ELF-1 (cell line): Measurements from ENCODE around the gene TOR4A.

ENCODE experiments used
- DNase-seq: peaks from one replicate; pipeline ENCODE4 v3.0.0-alpha.2; 2016; ENCODE audit warnings: low read depth, low spot score

The TOR4A gene

GRCh38 chr9:137306066-137306849 lies 28.7 kb downstream of the TOR4A start:
- no peak for DNase-seq

DNA sequence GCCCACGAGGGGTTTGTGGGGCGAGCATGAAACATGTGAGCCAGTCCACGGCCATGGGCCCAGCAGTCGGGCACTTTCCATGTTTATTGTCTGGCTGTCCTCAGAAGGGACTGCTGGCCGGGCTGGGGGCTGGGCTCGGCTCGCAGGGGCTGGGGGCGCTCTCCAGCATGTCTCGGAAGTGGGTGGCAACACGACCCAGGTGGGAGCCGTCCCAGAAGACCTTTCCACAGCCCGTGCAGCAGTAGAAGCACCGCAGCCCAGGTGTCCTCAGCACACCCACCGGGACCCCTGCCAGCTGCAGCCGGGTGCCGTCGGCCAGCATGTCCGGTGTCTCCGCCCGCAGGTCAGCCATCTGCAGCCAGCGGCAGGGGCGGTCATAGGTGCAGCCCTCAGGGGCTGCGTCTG lies 29.3 kb downstream of the TOR4A start:
- DNase-seq: no peak

DNA sequence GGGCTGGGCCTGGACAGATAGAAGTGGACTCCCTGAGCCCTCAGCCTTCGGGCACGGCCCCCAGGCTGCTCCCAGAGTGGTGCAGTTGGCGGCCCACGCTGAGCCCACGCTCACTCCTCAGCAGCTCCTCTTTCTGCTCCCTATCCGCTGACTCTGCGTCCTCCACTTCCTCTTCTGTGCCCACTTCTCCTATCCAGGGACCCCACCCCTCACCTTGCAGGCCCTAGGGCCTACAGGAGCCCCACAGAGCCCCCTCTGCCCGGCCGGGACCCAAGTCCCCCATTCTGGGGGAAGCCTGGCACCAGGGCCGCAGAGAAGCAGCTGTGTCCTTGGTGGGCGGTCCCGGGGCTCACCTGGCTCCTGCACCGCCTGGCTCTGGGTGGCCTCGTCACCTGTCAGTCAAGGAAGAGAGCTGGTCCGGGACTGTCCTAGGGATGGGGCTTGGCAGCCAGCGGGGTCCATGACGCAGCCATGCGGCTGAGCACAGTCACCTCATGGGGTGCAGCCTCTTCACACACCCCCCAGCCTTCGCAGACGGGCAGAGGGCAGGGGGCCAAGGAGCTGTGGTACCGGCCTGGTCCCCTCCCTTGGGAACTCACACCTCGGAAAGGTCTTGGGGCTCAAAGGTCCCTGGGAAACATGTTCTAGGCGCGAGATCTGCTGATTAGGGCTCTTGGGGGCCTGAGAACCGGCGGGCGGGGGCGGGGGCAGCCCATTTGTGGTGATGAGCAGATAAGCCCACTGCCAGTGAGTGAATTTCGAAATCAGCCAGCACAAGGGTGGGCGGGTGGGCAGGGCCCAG lies 29.9 kb downstream of the TOR4A start:
- no peak for DNase-seq

DNA sequence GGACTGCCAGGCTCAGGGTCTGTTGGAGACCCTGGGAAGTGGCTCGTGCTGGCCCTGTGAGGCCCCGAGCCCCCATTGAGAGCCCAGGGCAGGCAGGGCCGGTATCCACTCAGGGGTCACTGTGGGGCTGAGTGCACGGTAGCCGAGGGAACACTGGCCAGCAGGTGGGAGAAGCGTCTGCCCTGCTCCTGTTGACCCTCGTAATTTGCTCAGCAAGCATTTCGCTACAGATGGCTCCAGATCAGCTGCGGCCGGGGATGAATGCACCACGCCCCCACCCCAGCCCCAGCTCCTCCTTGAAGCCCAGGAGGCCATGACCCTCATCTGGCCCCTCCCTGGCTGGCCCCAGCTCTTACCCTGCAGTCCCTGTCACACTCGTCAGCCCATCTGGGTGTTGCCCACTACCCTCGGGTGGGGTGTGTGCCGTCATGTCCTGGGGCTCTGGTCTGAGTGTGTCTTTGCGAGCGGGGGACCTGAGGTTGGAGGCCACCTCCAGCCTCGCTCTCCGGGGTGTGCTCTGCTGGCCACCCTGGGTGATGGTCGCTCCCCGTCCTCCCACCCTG lies 30.6 kb downstream of the TOR4A start:
- no peak for DNase-seq

- no peak for DNase-seq
Measured at GRCh38 chr9:137309368-137310188, 32.1 kb downstream of the TOR4A start.

DNA sequence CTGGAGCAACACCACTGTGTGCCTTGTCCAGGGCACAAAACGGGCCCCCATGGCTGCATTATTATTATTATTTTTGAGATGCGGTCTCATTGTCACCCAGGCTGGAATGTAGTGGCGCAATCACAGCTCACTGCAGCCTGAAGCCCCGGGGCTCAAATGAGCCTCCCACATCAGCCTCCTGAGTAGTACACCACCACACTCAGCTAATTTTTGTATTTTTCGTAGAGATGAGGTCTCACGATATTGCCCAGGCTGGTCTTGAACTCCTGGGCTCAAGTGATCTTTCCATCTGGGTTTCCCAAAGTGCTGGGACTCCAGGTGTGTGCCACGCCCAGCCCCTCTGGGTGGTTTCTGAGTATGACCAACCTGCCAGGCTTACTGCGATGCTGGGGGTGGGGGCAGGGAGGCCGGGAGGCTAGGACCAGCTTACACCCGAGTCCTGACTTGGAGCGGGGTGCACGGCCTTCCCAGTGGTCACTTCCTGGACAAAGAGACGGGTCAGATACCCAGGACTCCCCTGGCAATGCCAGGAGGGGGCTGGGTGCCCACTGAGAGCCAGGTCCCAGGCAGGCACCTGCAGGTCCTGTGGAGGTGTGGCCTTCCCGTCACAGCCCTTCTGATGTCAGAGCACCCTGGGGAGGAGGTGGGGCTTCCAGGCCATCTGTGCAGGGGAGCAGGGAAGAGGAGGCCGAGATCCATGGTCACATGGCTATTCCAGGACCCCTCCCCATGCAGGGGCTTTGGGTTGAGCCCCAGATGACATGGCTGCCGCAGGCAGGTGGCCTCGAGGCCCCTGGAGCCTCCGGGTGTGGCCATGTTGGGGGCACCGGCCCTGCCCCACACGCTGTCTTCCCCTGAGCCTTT lies 32.9 kb downstream of the TOR4A start:
- no peak for DNase-seq

- DNase-seq: no peak
Measured at GRCh38 chr9:137311171-137311985, 33.9 kb downstream of the TOR4A start.

- no peak for DNase-seq
Measured at GRCh38 chr9:137311986-137312851, 34.7 kb downstream of the TOR4A start.

DNA sequence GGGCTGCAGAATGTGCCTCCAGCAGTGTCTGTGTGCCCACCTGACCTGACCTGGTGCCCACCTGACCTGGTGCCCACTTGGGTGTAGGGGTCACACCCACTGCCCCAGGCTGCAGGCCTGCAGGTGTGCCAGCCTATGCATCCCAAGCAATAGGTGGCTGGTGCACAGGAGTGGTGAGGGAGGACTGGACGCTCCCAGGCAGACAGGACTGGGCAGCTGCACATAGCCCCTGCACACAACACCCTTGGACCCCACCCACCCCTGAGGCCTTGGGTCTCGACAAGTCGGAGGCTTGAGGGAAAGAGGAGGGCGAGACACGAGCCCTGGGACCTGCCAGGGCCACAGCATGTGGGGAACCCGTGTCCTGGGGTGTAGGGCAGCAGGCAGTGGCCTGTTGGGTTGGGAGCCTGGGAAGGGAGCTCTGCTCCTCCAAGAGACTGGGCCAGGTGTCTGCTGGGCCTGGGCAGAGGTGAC lies 35.4 kb downstream of the TOR4A start:
- no peak for DNase-seq

- DNase-seq: peak; percentile 6
Measured at GRCh38 chr9:137313326-137313936, 35.9 kb downstream of the TOR4A start.

DNA sequence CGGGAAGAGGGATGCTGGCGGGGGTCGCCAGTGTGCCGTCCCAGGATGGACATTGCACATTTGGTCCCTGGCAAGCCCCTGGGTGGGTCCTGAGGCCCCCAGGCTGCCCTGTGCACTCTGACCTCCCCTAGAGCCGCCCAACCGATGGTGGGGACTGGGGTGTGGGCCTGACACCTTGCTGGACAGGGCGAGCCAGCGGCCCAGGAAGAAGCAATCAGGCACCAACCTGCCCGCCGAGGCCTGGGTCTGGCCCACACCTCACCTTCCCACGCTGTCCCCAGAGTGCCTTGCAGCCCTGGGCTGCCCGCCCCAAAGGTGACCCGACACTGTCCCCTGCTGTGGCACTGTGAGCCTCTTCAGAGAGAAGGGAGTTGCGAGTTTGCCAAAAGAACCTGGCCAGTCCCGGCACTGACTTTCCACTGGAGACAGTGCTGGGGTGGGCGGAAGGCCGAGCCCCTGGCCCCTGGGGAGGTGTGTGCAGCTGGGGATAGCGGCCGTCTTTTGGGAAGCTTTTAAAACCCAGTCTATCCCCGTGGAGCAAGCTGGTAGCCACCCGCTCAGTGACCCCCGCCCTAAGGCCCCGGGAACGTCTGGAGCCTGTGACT lies 36.5 kb downstream of the TOR4A start:
- DNase-seq: peak; percentile 3

GRCh38 chr9:137314561-137315560 lies 37.3 kb downstream of the TOR4A start:
- DNase-seq: no peak

- no peak for DNase-seq
Measured at GRCh38 chr9:137315581-137316011, 38.1 kb downstream of the TOR4A start.

- no peak for DNase-seq
Measured at GRCh38 chr9:137316012-137316981, 38.8 kb downstream of the TOR4A start.

DNA sequence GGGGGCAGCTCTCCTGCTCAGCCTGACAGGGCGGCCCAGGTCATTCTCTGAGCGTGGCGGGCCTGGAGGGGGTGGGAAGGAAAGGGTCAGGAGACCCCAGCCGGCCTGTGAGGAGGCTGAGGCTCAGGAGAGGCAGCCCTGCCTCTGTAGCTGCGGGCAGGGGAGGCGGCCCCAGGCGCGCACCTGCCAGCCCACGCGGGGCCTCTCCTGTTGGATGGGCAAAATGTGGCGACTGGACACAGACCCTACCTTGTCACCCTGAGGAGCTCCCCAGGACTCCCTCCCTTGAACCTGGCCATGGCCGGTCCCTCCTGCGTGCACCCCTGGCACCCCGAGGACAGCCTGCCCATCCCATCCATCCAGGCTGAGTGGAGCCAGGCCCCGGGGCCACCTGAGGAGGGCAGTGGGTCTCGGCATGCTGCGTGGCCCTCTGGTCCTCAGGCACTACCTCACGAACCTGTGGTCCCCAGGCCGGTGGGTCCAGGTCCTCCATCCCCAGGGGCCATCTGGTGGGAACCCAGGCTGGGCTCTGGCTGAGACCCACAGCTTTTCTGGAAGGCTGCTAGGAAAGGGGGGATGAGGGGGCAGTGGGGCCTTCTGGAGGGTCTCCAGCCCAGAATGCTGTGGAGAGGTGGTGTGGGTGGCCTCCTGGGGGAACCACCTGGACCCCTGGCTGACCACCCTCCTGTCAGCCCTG lies 39.6 kb downstream of the TOR4A start:
- no peak for DNase-seq
